ENCODE measurements around the gene CEP128.

CEP128 gene

DNA sequence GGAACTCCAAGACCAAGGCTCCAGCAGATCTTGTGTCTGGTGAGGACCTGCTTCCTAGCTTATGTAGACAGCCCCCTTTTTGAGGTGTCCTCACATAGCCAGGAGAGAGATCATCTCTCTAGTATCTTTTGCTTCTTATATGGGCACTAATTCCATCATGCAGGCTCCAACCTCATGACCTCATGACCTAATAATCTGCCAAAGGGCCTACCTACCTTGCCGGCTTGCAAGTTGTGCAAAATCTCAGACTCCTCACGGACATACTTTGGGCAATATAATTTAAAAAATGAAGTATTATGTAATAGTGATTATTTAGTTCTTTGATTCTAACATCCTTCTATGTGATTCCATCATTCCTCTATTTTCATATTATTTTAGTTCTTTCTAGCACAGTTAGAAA lies 397.2 kb downstream of the CEP128 start:
- H3K36me3 ChIP-seq: no peaks in the 10 kb centered on the region
- H3K4me1 ChIP-seq (ENCODE audit: control insufficient read depth in 1 of 2, insufficient read depth in 1 of 2, low read depth in 1 of 2, low read length in 1 of 2): no peaks in the 10 kb centered on the region
- TF ChIP-seq, protein P1, sequence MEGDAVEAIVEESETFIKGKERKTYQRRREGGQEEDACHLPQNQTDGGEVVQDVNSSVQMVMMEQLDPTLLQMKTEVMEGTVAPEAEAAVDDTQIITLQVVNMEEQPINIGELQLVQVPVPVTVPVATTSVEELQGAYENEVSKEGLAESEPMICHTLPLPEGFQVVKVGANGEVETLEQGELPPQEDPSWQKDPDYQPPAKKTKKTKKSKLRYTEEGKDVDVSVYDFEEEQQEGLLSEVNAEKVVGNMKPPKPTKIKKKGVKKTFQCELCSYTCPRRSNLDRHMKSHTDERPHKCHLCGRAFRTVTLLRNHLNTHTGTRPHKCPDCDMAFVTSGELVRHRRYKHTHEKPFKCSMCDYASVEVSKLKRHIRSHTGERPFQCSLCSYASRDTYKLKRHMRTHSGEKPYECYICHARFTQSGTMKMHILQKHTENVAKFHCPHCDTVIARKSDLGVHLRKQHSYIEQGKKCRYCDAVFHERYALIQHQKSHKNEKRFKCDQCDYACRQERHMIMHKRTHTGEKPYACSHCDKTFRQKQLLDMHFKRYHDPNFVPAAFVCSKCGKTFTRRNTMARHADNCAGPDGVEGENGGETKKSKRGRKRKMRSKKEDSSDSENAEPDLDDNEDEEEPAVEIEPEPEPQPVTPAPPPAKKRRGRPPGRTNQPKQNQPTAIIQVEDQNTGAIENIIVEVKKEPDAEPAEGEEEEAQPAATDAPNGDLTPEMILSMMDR (IDR thresholded peaks at IDR 0.05): no peak
- H3K27ac ChIP-seq: no peak overlapping the region
- H3K9me3 ChIP-seq: peaks cover 13% of the 10 kb centered on the region
- no peaks in the 10 kb centered on the region for H3K27me3 ChIP-seq
- H3K4me3 ChIP-seq (ENCODE audit: low read depth in 1 of 2, low read length in 1 of 2): no peak overlapping the region

DNA sequence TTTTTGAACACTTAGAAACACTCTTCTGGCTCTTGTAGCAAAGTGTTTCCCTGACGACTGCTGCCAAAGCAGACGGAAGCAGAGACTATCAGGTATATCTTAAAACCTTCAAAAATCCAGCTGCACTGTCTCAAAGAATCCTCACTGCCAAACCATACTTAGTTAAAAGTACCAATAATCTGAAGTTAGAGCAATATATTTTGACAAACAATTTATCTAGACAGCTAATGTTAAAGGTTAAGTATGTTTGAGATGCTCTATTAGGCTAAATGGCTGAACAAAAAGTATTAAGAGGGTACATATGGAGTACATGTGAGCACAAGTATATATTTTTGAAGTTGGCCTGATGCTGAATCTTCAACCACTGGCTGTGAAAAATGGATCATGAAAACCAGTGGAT lies 398.3 kb downstream of the CEP128 start:
- Histone ChIP-seq H3K27ac (no peak overlapping the region), H3K4me3 (ENCODE audit: low read depth in 1 of 2, low read length in 1 of 2) (no peak overlapping the region), H3K36me3 (no peaks in the 10 kb centered on the region), H3K9me3 (peaks cover 13% of the 10 kb centered on the region), H3K27me3 (no peaks in the 10 kb centered on the region), H3K4me1 (ENCODE audit: control insufficient read depth in 1 of 2, insufficient read depth in 1 of 2, low read depth in 1 of 2, low read length in 1 of 2) (no peaks in the 10 kb centered on the region)
- TF ChIP-seq, protein P1 (IDR thresholded peaks at IDR 0.05): no peak

DNA sequence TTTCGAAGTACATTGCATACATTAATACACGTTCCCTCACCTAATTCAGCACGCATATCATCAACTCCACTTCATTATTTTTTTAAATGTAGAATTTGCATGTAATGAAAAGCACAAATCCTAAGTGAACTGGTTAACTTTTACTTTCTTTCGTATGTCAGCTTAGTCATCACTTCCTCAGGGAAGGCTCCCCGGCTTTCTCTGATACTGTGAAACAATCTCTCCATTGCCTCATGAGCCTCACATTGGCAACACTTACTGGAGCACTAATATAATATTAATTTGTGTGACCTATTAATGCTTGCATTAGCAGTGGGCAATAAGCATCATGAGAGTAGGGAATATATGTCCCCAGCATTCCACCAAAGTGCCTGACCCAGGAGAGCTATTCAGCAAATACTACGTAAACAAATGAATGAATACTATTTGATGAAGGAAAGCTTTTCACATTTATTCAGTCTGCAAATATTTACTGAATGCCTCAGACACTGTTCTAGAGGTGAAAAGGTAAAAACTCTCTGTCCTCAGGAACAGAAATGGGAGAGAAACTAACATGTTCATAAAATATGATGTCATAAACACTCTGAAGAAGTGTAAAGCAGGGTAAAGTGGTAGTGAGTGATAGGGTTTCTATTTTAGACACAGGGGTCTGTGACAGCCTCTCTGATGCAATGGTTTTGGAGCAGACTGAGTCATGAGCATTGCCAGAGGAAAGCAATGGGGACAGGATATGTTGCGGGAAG lies 402.7 kb downstream of the CEP128 start:
- no peak overlapping the region for H3K27ac ChIP-seq
- TF ChIP-seq, protein P1 (IDR thresholded peaks at IDR 0.05): no peak
- peaks cover 13% of the 10 kb centered on the region for H3K9me3 ChIP-seq
- no peak overlapping the region for H3K4me3 ChIP-seq (ENCODE audit: low read depth in 1 of 2, low read length in 1 of 2)
- no peaks in the 10 kb centered on the region for H3K27me3 ChIP-seq
- H3K36me3 ChIP-seq: no peaks in the 10 kb centered on the region
- no peaks in the 10 kb centered on the region for H3K4me1 ChIP-seq (ENCODE audit: control insufficient read depth in 1 of 2, insufficient read depth in 1 of 2, low read depth in 1 of 2, low read length in 1 of 2)

DNA sequence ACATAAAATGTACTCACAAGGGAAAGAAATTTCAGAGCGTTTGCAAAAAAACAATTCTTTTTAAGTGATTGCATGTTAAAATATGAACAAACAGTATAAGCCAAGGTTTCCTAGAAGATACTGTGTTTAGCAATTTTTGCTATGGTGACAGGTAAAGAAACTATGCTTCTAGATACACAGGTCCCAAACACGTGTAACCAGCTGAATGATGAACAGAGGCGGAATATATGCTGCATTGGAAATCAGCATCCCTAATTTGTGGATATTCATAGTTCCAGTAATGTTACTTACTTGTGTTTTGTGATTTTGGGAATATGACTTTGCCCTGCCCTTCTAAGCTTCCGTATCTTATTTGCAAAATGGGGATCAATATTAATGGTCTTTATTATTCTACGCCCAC lies 403.9 kb downstream of the CEP128 start:
- TF ChIP-seq, protein P1 (IDR thresholded peaks at IDR 0.05): no peak
- Histone ChIP-seq H3K27me3 (no peaks in the 10 kb centered on the region), H3K4me3 (ENCODE audit: low read depth in 1 of 2, low read length in 1 of 2) (no peak overlapping the region), H3K9me3 (peaks cover 13% of the 10 kb centered on the region), H3K36me3 (no peaks in the 10 kb centered on the region), H3K4me1 (ENCODE audit: control insufficient read depth in 1 of 2, insufficient read depth in 1 of 2, low read depth in 1 of 2, low read length in 1 of 2) (no peaks in the 10 kb centered on the region), H3K27ac (no peak overlapping the region)

DNA sequence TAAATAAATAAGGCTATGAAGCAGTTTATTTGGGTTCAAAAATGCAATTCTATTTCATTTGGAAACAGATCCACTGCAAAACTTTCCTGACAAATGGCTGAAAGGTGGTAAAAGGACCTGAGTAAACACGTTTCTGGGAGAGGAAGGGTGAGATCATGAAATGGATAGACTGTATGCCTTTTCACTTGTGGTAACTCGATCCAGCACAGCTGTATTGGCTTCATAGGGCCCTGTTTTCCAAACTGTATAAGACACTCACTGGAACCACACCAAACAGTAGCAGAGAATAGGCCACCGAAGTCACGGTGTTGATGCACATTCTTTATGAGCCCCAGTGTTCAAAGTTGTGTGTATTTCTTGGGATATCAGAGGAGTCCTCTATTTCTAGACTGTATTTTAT lies 405.1 kb downstream of the CEP128 start:
- H3K9me3 ChIP-seq: peaks cover 13% of the 10 kb centered on the region
- TF ChIP-seq, protein P1 (IDR thresholded peaks at IDR 0.05): no peak
- H3K36me3 ChIP-seq: no peaks in the 10 kb centered on the region

More for the DNA sequence above, 405.1 kb downstream of the CEP128 start:
- H3K4me3 ChIP-seq (ENCODE audit: low read depth in 1 of 2, low read length in 1 of 2): no peak overlapping the region
- H3K27ac ChIP-seq: no peak overlapping the region
- no peaks in the 10 kb centered on the region for H3K4me1 ChIP-seq (ENCODE audit: control insufficient read depth in 1 of 2, insufficient read depth in 1 of 2, low read depth in 1 of 2, low read length in 1 of 2)
- H3K27me3 ChIP-seq: no peaks in the 10 kb centered on the region
